Breast epithelium (tissue), 3 donors: ENCODE measurements around the gene TMOD4.

Experiments used
- POLR2A ChIP-seq: fragments of 450-650 bp; IDR thresholded peaks from one replicate; pipeline ENCODE4 v1.6.1; 2016; ENCODE audit warnings: antibody characterized with exemption, mild to moderate bottlenecking, moderate library complexity
- POLR2AphosphoS5 ChIP-seq, 3 donors: sonication (generic); formaldehyde crosslinking; IDR thresholded peaks; one replicate each; pipeline ENCODE4 v1.6.1; 2017; ENCODE audit warnings: antibody characterized with exemption in 3 of 3
- TF ChIP-seq, protein P1 (sequence below), 3 donors: fragments of 450-650 bp; IDR thresholded peaks; one replicate each; pipeline ENCODE4 v1.5.1; 2016 to 2017; ENCODE audit warnings: antibody characterized with exemption in 3 of 3, mild to moderate bottlenecking in 3 of 3, moderate library complexity in 3 of 3

DNA sequence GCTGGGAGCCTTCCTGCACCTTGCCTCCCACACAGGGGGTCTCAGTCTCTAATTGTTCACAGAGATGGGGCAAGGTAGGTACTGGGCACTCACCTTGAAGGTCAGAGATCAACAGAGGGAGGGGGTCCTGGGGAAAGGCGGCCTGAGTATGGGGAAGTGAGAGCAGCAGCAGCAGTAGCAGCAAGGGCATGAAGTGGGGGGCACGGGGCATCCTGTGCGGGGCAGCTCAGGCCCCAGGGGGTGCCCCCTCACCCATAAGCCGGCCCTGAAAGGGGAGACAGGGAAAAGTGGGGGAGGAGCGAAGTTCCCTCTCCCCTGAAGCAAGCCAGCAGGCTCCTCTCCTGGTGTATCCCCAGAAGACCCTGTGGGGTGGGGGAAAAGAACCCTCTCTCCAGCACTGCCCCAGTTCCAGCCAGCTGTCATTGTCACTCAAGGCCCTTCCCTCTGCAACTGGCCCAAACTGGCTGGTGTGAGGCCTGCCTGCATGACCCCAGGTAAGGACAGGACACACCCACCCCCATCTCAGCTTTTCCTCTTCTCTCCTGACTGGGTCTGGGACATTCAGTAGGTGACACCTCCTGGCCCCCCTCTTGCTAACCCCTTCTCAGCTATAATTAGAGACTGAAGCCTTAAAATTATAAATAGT is 33.2 kb downstream of the TMOD4 start:
- TF ChIP-seq, protein P1, sequence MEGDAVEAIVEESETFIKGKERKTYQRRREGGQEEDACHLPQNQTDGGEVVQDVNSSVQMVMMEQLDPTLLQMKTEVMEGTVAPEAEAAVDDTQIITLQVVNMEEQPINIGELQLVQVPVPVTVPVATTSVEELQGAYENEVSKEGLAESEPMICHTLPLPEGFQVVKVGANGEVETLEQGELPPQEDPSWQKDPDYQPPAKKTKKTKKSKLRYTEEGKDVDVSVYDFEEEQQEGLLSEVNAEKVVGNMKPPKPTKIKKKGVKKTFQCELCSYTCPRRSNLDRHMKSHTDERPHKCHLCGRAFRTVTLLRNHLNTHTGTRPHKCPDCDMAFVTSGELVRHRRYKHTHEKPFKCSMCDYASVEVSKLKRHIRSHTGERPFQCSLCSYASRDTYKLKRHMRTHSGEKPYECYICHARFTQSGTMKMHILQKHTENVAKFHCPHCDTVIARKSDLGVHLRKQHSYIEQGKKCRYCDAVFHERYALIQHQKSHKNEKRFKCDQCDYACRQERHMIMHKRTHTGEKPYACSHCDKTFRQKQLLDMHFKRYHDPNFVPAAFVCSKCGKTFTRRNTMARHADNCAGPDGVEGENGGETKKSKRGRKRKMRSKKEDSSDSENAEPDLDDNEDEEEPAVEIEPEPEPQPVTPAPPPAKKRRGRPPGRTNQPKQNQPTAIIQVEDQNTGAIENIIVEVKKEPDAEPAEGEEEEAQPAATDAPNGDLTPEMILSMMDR (IDR thresholded peaks at IDR 0.05) = no peak
- TF ChIP-seq POLR2A (no peak), POLR2AphosphoS5 (IDR thresholded peaks at IDR 0.05) (no peak)
